Lower lobe of right lung (tissue), 2 donors: Measurements from ENCODE around the gene BICD1. TPM values are rescaled to one million over a fixed set of nuclear protein-coding genes. Genes with fewer than 3 reads are reported as not detected.

Experiments used
- ATAC-seq, 2 donors: fragments of 200-7000 bp; cut with Tn5 transposase; one replicate each; pipeline ENCODE4 v1.9.1; 2020 to 2022; ENCODE audit warnings: mild to moderate bottlenecking in 2 of 2, moderate library complexity in 2 of 2
- DNase-seq: peaks from one replicate; pipeline ENCODE4 v3.0.0-alpha.2; 2020
- H3K27ac ChIP-seq: fragments of 200-600 bp; one replicate; pipeline ENCODE4 v1.8.0; 2022
- H3K27me3 ChIP-seq: fragments of 200-600 bp; one replicate; pipeline ENCODE4 v1.8.0; 2022; ENCODE audit warnings: low read depth
- H3K36me3 ChIP-seq: fragments of 200-600 bp; one replicate; pipeline ENCODE4 v1.8.0; 2022; ENCODE audit warnings: mild to moderate bottlenecking
- H3K4me1 ChIP-seq: fragments of 200-600 bp; one replicate; pipeline ENCODE4 v1.8.0; 2022
- H3K4me3 ChIP-seq: fragments of 200-600 bp; one replicate; pipeline ENCODE4 v1.8.0; 2022; ENCODE audit warnings: mild to moderate bottlenecking
- H3K9me3 ChIP-seq: fragments of 200-600 bp; one replicate; pipeline ENCODE4 v1.8.0; 2022
- intact Hi-C: fragments of 100-400 bp; cut with DNase I; formaldehyde crosslinking; loops from one replicate; pipeline ENCODE4 v1.11.0; 2022
- total RNA-seq: library from RNA; stranded (reverse); fragmentation: NEBNext Ultra II Directional; extraction: Animal tissue kit (Norgen Biotek cat#: 25700); gene quantifications from one replicate; pipeline ENCODE4 v1.2.1, GENCODE V29; 2021
- TF ChIP-seq, protein P1 (sequence below): fragments of 200-600 bp; IDR thresholded peaks from one replicate; pipeline ENCODE4 v1.8.0; 2022; ENCODE audit warnings: antibody characterized with exemption, mild to moderate bottlenecking
- donor health status: DM: no; HTN: yes; CAD: no; lungs with severe emphysema.

The BICD1 gene
- total RNA-seq, 1 donor from 2014 or later: 11.0 TPM

GRCh38 chr12:32139064-32139421 lies 32.4 kb downstream of the BICD1 start:
- Histone ChIP-seq H3K27me3 (no peaks in the 10 kb centered on the region), H3K4me3 (peak overlapping the region; percentile 43), H3K4me1 (no peaks in the 10 kb centered on the region), H3K27ac (peak overlapping the region; percentile 28), H3K36me3 (no peaks in the 10 kb centered on the region), H3K9me3 (no peaks in the 10 kb centered on the region)
- ATAC-seq (peak; percentile 67 to 71), DNase-seq (no peak)
- TF ChIP-seq, protein P1, sequence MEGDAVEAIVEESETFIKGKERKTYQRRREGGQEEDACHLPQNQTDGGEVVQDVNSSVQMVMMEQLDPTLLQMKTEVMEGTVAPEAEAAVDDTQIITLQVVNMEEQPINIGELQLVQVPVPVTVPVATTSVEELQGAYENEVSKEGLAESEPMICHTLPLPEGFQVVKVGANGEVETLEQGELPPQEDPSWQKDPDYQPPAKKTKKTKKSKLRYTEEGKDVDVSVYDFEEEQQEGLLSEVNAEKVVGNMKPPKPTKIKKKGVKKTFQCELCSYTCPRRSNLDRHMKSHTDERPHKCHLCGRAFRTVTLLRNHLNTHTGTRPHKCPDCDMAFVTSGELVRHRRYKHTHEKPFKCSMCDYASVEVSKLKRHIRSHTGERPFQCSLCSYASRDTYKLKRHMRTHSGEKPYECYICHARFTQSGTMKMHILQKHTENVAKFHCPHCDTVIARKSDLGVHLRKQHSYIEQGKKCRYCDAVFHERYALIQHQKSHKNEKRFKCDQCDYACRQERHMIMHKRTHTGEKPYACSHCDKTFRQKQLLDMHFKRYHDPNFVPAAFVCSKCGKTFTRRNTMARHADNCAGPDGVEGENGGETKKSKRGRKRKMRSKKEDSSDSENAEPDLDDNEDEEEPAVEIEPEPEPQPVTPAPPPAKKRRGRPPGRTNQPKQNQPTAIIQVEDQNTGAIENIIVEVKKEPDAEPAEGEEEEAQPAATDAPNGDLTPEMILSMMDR: no peak
- intact Hi-C loops: no loop called here

DNA sequence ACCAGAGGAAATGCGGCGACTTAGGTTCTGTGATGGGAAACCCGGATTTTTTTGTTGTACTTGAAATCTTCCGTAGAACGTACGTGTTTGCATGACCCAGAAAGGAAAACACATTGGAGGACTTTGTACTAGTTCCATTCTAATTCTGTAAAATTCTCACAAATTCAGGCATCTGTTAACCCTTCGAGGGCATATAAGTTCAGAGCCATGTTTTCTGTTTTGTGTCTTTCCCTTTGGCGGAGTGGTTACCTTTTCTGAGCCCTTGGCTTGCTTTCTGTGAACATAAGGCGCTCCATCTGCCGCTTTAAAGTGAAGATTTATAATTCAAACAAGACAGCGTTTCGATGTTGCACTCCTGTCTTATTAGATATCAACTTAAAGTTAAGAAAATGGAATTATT lies 34.2 kb downstream of the BICD1 start:
- no peak overlapping the region for H3K4me3 ChIP-seq
- intact Hi-C loops: no loop called here
- ATAC-seq: no peak

DNA sequence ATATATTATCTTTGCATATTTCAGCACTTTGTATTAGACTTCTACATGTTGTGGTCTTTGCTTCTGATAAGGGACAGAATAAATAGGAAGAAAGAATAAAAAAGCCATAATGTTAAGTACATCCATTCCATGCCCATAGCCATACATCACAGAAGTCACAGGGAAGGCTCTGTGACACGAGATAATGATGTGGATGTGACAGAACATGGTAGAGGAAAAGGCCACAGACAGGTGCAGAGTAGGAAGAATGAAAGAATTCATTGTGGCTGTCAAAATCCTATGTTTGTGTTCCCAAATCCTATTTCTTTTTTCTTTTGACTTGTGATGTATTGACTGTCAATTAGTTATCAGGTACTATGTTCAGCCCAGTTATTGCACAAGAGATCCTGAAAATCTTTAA lies 38.4 kb downstream of the BICD1 start:
- Histone ChIP-seq H3K9me3 (no peaks in the 10 kb centered on the region), H3K27me3 (no peaks in the 10 kb centered on the region), H3K4me1 (no peaks in the 10 kb centered on the region), H3K27ac (no peak overlapping the region), H3K36me3 (no peaks in the 10 kb centered on the region), H3K4me3 (no peak overlapping the region)
- intact Hi-C loops: no loop called here
- no peak for ATAC-seq
- TF ChIP-seq, protein P1: no peak
- no peak for DNase-seq

More for the DNA sequence above, 34.2 kb downstream of the BICD1 start:
- TF ChIP-seq, protein P1: no peak
- no peaks in the 10 kb centered on the region for H3K4me1 ChIP-seq
- H3K27ac ChIP-seq: no peak overlapping the region
- H3K36me3 ChIP-seq: no peaks in the 10 kb centered on the region
- H3K9me3 ChIP-seq: no peaks in the 10 kb centered on the region
- no peak for DNase-seq
- no peaks in the 10 kb centered on the region for H3K27me3 ChIP-seq

GRCh38 chr12:32146074-32146873 lies 39.6 kb downstream of the BICD1 start:
- no peak for ATAC-seq
- no peak overlapping the region for H3K27ac ChIP-seq
- no peaks in the 10 kb centered on the region for H3K9me3 ChIP-seq
- H3K4me3 ChIP-seq: no peak overlapping the region
- no peaks in the 10 kb centered on the region for H3K36me3 ChIP-seq
- no peak for DNase-seq
- H3K4me1 ChIP-seq: no peaks in the 10 kb centered on the region
- intact Hi-C loops: no loop called here
- H3K27me3 ChIP-seq: no peaks in the 10 kb centered on the region
- TF ChIP-seq, protein P1: no peak

DNA sequence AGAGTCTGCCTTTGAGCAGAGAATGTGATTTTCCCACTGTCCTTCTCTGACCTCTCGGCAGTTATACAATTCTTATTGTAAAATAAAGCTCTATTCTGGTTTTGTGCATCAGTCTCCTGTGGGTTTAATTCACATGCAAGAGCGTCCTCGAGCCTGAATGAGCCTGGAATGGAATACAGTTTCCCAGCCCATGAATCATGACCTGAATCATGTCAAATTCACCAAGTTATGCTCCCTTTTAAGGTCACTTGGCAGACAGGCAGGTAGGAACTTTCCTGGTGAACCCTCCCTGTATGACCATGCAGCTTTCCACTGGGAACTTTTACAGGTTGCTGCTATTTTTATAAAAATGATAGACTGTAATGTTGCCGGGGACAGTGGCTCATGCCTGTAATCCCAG lies 41.7 kb downstream of the BICD1 start:
- Histone ChIP-seq H3K27me3 (no peaks in the 10 kb centered on the region), H3K4me3 (no peak overlapping the region), H3K36me3 (no peaks in the 10 kb centered on the region), H3K9me3 (no peaks in the 10 kb centered on the region), H3K4me1 (no peaks in the 10 kb centered on the region), H3K27ac (no peak overlapping the region)
- no peak for ATAC-seq
- no peak for DNase-seq
- TF ChIP-seq, protein P1: no peak
- intact Hi-C loops: no loop called here
